Stimulated activated CD8-positive, alpha-beta memory T cell treated with anti-CD3 and anti-CD28 coated beads, Interleukin-12 subunit alpha, Interleukin-12 subunit beta, amount 100 ng/mL, for 4 hours (primary cell): ENCODE results near the gene OR4D10.
"Not testable (repeated sequence)": the region's sequence is repeated elsewhere in the genome, so short reads cannot be mapped to it uniquely, and the experiment has no call there.

Experiments used
- DNase-seq: peaks from one replicate; pipeline ENCODE4 v3.0.0-alpha.2; 2020; ENCODE audit warnings: low read depth

Gene OR4D10

DNA sequence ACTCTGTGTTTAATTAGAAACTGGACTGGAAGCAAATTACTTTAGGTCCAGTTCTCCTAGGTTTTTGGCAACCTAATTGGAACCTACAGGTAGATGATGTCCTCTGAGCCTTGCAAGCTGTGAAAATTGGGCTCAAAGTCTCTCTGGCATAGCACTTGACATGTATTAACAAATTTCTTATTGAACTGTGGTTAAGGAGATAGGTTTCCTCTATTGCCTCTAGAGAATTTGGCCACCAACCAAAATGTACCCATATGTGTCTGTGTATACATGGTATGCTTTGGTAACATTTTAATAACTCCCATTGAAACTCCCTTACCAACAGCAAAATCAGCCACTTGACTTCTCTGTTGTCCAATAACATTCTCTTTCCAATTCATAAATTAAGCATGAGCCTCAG, at the start of gene OR4D10:
OR4D10 (plus strand) TSS at position 301 of the 400 bp plus-strand sequence. CDS start 4,115 bp downstream, outside the sequence.
- DNase-seq, result no peak

DNA sequence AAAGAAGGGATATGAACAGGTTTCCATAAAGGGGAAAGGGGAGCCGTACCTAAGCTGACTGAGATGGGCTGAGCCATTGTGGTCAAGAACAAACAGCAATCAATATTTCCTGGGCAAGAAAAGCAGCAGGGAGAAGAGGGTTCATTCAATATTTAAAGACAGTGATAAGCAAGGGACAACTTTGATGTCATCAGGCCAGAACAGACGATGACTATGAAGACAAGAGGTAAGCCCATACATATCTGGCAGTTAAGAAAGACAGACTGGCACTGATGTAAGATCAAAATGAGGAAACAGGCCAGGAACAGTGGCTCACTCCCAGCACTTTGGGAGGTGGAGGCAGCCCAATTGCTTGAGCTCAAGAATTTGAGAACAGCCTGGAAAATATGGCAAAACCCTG, 49.3 kb upstream of the OR4D10 start:
- DNase-seq, result no peak

DNA sequence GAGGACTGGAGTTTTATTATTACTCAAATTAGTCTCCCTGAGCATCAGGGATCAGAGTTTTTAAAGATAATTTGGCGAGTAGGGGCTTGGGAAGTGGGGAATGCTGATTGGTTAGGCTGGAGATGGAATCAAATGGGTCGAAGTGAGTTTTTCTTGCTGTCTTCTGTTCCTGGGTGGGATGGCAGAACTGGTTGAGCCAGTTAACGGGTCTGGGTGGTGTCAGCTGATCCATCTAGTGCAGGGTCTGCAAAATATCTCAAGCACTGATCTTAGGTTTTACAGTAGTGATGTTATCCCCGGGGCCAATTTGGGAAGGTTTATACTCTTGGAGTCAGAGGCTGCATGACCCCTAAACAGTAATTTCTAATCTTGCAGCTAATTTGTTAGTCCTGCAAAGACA, 48.0 kb upstream of the OR4D10 start:
- no peak for DNase-seq

- DNase-seq, result no peak
Measured at GRCh38 chr11:59426361-59427067, 46.6 kb upstream of the OR4D10 start, which contains the start of gene OR5A2. Gene OR5A2 (minus strand): TSS chr11:59426413. CDS start chr11:59422953, 3,460 bp downstream.

DNA sequence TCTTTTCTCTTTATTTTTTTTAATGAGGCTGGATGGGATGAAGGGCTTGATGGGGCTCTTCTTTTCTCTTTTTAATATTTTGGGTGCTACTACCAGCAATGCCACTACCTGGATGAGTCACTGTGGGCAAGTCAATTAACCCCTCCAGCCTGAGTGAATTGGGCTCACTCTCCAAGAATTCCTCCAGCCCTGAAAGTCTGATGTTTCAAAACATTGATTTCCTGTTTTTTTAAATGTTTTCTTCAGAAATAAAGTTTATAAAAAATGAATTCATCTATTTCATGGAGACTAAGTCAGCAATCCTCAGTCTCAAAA, 46.1 kb upstream of the OR4D10 start:
- no peak for DNase-seq

DNA sequence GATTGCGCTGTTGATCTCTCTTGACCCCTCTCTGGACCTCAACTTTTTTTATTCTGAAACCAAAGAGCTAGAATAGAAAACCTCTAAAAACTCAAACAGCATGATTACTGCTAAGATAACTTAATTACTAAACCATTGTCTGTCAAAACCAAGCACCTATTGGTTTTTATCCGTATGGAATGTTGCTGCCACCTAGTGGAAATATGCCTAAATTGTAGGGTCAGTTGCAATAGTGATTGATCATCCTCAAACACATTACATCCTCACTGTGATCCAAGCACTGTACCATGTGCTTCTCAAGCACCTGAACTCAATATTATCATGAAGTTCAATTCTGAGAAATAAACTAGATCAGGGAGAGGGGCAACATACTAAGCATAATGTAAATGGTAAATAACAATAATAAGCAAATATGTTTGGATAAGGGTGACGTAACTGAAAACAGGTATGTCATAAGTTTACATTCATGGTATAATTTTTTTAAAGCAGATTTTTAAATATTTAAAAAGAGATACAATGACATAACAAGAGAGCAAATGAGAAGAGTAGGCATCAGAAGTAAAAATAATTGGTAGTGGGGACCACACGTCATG, 43.1 kb upstream of the OR4D10 start:
- no peak for DNase-seq

- DNase-seq, result no peak
Measured at GRCh38 chr11:59436169-59436568, 36.9 kb upstream of the OR4D10 start, which contains the start of gene OR5A1. Gene OR5A1 (plus strand): TSS chr11:59436469. CDS start chr11:59443169, 6,700 bp downstream.

GRCh38 chr11:59437770-59438169, 35.3 kb upstream of the OR4D10 start:
- no peak for DNase-seq

DNA sequence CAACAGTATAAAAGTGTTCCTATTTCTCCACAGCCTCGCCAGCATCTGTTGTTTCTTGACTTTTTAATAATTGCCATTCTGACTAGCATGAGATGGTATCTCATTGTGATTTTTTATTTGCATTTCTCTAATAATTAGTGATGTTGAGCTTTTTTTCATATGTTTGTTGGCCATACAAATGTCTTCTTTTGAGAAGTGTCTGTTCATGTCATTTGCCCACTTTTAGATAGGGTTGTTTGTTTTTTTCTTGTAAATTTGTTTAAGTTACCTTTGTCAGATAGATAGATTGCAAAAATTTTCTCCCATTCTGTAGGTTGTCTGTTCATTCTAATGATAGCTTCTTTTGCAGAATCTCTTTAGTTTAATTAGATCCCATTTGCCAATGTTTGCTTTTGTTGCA, 27.5 kb upstream of the OR4D10 start:
- not testable (repeated sequence) for DNase-seq

- no peak for DNase-seq
Measured at GRCh38 chr11:59448484-59448883, 24.6 kb upstream of the OR4D10 start.

- DNase-seq, result no peak
Measured at GRCh38 chr11:59456661-59457060, 16.5 kb upstream of the OR4D10 start, which contains the start of gene OR4D6. Gene OR4D6 (plus strand): TSS chr11:59456961. CDS start chr11:59456961, 0 bp downstream.

GRCh38 chr11:59459916-59460315, 13.2 kb upstream of the OR4D10 start:
- no peak for DNase-seq

DNA sequence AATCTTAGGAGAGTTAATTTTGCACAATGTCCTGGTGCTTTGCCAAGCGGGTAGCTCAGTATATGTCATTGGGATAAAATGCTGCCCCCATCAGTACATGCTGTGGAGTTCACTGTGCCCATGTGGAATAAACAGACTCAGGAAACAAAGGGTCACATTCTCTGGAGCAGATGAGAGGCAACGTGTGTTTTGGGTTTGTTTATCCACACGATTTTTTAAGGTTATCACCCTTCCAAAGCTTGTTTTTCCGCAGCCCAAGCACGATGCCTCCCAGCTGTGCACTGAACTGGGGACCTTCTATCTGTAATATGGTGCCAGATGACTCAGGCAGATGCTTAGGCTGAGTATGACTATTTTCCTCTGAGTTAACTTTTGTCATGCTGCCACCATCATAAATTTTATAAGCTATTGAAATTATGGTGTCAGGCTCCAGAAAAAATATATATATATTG, 9.9 kb upstream of the OR4D10 start:
- DNase-seq, result no peak

- DNase-seq, result no peak
Measured at GRCh38 chr11:59475176-59475575, 2.1 kb downstream of the OR4D10 start.

DNA sequence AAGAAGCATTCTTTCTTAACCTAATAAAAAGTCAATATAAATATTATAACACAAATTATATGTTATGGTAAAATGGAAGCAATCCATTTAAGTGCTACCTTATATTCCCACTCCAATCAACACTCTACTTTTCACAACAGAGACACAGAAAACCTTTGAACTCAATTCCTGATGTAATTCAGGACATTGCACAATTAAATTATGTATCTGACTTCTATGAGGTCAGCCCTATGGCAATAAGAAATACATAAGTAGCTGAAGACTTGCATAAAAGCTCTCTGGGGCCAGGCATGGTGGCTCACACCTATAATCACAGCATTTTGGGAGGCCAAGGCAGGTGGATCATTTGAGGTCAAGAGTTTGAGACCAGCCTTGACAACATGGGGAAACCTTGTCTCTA, 6.8 kb downstream of the OR4D10 start:
- no peak for DNase-seq

GRCh38 chr11:59480359-59480758, 7.2 kb downstream of the OR4D10 start:
- no peak for DNase-seq

DNA sequence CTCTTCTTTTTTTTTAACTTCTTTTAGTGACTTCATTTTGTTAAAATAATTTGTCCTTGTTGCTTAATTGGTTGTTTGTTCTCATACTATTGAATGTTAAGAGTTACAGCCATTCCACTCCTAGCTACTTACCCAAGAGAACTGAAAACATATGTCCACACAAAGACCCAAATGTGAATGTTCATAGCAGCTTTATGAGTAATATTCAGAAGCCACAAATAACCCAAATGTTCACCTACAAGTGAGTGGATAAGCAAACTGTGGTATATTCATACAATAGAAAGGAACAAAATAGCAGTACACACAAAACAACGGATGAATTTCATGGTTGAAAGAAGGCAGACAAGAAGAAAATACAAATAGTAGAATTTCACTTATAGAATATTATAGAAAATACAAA, 28.8 kb downstream of the OR4D10 start:
- no peak for DNase-seq

DNA sequence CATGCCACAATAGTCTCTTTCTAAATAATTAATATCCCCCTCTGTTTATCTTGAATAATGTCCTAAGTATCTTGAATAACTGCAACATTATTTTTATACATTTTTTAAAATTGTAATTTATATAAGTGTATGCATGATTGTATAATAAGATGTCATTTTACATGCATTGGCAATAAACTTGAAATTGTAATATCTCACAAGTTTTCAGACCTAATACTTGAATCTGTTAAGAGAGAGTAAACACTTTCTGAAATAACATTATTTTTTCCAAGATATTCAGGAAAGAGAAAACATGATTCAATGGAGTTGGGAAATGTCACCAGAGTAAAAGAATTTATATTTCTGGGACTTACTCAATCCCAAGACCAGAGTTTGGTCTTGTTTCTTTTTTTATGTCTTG, 30.2 kb downstream of the OR4D10 start, which contains the start of gene OR4D11:
OR4D11 (plus strand) TSS at position 301 of the 400 bp plus-strand sequence; CDS start at position 301, 0 bp downstream.
- DNase-seq, result no peak

DNA sequence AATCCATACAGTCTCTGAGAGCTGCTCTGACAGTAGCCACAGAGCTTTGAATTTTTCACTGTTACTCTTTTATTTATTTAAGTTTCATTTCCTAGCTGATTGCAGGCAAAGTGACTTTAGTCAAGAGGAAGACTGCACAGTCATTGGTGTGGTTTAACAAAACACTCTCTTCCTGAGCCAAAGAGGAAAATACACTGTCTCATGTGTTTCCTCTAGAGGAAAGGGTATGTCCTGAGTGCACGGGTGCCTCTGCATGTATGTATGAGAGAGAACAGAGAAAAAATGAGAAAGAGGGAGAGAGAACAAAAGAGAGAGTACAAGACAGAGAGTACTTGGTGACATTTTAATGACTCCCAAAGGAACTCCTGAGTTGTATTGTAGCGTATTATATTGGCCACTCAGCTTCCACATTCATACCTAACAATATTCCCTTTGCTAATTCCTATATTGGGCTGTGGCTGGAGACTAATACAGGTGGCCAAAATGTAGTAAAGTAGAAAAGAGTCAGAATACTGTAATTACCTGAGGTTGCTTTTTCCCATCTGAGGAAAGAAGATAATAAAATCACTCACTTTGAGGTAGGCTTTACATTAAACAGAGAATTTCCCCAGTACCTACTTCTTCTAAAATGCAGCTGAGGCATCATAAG, 38.0 kb downstream of the OR4D10 start, which contains the start of gene OR4D9:
OR4D9 (plus strand) TSS at position 599 of the 649 bp plus-strand sequence. CDS start 3,374 bp downstream, outside the sequence.
- no peak for DNase-seq

DNA sequence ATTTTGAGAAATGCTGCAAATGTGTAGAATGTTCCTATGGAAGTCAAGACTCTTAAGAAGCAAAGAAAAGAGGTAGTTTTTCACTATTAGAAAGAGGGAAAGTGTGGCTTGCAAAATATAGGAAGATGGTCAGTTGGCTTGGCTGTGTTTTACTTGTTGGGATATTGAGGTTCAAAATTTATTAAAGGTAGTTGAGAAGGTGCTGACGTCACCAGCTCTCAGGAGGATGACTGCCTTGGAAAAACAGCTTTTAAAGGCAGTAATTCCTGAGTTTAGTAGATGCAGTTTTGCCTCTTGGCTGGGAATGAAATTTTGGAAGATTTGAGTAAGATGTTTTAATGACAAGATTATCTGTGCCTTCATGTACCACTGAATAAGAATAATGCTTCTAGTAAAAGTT, 38.6 kb downstream of the OR4D10 start:
- no peak for DNase-seq

DNA sequence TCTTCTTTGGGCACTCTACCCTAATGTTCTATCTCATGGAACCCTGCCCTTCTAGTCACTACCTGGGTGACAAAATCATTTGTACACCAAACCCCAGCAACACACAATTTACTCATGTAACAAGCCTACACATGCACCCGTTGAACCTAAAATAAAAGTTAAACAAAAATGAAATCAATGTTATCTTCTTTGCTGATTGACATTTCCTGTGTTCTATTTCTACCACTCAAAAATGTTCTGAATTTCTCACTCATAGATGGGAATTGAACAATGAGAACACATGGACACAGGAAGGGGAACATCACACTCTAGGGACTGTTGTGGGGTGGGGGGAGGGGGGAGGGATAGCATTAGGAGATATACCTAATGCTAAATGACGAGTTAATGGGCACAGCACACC, 47.0 kb downstream of the OR4D10 start:
- DNase-seq, result not testable (repeated sequence)

GRCh38 chr11:59520741-59521140, 47.6 kb downstream of the OR4D10 start:
- no peak for DNase-seq

DNA sequence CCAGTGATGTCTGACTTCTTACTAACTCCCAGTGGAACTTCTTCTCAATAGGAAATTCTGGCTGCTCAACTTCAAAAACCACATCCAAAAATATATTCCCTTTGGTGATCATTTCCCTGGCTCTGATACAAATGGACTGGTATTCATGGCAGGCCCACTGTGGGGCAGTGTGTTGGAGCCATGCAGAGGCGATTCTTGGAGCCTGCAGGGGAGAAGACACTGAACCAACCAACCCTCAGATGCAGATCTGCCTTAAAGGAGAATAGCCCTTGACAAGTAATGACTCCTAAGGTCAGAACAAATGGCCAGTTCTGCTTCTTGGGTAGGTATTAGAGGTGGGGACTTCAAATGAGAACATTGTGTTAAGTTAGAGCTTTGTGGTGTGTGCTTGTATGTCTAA, 50.4 kb downstream of the OR4D10 start:
- DNase-seq, result no peak
